Activated T-cell treated with anti-CD3 and anti-CD28 coated beads, Interleukin-2, amount 50 U/mL, for 4 hours (primary cell): ENCODE measurements around the gene HGFAC. TPM values are rescaled to one million over a fixed set of nuclear protein-coding genes. Genes with fewer than 3 reads are reported as not detected.

Experiments
- ATAC-seq, 2 donors: fragments of 200-7000 bp; cut with Tn5 transposase; one replicate each; pipeline ENCODE4 v1.10.0; 2021
- DNase-seq: peaks from one replicate; pipeline ENCODE4 v3.0.0-alpha.2; 2020
- H3K27me3 Mint-ChIP-seq: one replicate; pipeline ENCODE4 v1.8.0; 2021; ENCODE audit warnings: low read depth, mixed read lengths
- H3K36me3 Mint-ChIP-seq: one replicate; pipeline ENCODE4 v1.8.0; 2022; ENCODE audit warnings: mixed read lengths; ENCODE audit not compliant: insufficient read depth
- H3K4me1 Mint-ChIP-seq: one replicate; pipeline ENCODE4 v1.8.0; 2021; ENCODE audit warnings: low read depth, mixed read lengths
- H3K4me3 Mint-ChIP-seq: one replicate; pipeline ENCODE4 v1.8.0; 2021; ENCODE audit warnings: mild to moderate bottlenecking, moderate library complexity, mixed read lengths
- H3K9me3 Mint-ChIP-seq: one replicate; pipeline ENCODE4 v1.8.0; 2021; ENCODE audit warnings: mixed read lengths
- total RNA-seq, 3 donors: library from RNA; stranded (reverse); gene quantifications; one replicate each; pipeline ENCODE4 v1.2.1, GENCODE V29; 2021

Gene HGFAC
- total RNA-seq, 3 donors from 2014 or later = 0.11 TPM; not detected in 2

DNA sequence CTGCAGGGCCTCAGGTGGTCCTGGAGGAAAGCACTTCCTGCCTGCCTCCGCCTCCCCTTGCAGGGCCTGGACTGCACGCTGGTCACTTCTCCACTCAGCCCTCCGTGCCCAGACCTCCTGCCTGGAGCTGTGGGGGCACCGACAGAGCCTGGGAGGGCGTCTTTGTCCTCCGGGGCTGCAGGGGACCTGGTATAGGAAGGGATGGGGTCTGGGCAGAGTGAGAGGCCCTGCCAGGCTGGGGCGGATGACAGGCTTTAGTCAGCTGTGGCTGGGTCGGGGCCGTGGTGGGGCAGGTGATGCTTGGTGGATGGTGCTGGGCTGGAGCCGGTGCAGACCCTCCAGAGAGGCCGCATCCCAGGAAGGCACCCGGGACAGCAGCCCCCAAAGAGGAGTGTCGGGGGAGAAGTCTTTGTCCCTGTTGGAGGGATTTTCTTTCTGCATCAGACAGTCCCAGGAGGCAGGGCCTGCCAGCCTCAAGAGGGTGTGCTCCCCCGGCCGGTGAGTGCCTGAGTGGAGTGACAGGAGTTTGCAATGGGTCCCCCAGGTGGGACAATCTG, 22.7 kb downstream of the HGFAC start:
- Mint-ChIP-seq H3K27me3 (peaks cover 27% of the 10 kb centered on the region), H3K4me3 (no peak overlapping the region), H3K4me1 (no peaks in the 10 kb centered on the region), H3K9me3 (peaks cover 3% of the 10 kb centered on the region), H3K36me3 (no peaks in the 10 kb centered on the region)
- DNase-seq (no peak), ATAC-seq (no peak)

DNA sequence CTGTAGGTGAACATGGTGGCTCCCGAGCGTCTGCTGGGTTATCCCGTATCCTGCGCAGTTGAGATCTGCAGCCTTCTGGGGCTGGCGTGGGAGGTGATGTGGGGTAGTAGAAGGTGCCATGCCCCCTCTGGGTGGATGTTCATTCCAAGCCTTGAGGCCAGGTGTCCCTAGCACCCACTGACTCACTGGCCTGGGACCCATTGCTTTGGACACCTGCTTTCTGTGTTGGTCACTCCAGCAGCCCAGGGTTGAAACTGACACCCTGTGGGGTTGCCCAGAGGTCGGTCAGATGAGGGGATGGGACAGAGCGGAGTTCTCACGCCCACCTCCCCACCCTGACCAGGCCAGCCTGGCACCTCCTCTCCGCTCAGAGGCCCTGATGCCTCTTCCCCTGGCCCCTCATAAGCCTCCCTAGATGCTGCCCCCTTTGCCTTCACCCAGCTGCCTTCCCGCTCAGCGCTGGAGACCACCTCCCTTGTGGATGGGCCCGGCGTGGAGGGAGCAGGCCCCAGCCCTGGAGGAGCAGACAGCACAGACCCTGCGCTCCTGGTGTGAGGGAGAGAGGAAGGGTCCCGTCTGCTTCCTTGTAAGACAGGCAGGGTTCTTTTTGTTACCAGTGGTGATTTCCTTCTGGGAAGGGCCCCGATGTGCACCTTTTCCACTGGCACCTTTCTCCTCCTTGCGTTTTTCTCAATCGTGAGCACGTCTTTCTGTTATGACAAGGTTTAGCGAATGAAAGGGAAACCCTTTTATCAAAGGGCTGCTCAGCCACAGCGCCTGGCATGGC, 23.3 kb downstream of the HGFAC start:
- no peak for ATAC-seq
- H3K36me3 Mint-ChIP-seq = no peaks in the 10 kb centered on the region
- peaks cover 2% of the 10 kb centered on the region for H3K9me3 Mint-ChIP-seq
- H3K4me3 Mint-ChIP-seq = no peak overlapping the region
- H3K27me3 Mint-ChIP-seq = peaks cover 26% of the 10 kb centered on the region
- H3K4me1 Mint-ChIP-seq = no peaks in the 10 kb centered on the region
- DNase-seq = no peak

DNA sequence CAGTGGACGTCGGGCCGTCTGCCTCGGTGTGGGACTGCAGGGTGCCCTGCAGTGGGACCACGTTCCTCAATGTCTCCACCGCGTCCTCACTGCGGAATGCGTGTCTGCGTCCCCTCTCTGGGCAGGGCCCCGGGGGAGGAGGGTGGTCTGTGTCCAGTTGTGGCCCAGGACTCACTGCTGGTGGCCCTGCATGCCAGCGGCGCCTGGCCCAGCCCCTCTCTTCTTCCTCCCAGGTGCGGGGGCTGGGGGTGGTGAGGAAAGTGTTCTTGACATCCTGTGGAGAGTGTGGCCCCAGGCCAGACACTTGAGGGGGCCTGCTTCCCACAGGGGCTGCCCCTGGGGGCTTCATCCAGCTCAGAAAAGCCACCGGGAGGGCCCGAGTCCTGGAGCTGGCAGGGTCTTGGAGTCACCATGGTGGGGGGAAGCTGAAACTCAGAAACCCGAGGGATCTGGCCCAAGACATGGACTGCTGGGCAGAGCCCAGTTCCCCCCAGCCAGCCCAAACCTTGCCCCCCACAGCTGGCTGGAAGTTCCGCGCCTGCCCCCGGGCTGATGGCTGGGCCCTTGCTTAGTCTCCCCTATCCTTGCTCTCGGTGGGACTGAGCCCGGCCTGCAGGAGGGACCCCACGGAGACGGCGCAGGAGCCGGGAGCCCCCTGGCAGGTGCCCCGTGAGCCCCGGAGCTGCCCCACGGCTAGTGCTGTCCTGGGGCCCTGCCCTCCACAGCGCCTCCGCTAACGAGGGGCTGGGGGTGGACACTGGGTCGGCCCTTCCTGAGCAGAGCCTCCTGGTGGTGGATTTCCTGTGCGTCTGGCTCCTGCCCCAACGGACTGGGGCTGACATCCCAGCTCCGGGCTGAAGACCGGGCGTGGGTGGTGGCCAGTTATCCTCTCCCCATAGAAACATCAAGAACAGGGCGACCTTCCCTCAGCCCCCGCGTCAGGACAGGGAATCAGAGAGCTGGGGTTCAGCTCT, 24.2 kb downstream of the HGFAC start:
- no peaks in the 10 kb centered on the region for H3K9me3 Mint-ChIP-seq
- H3K4me1 Mint-ChIP-seq = no peaks in the 10 kb centered on the region
- ATAC-seq (no peak), DNase-seq (no peak)
- H3K4me3 Mint-ChIP-seq = no peak overlapping the region
- no peaks in the 10 kb centered on the region for H3K36me3 Mint-ChIP-seq
- H3K27me3 Mint-ChIP-seq = peaks cover 23% of the 10 kb centered on the region

DNA sequence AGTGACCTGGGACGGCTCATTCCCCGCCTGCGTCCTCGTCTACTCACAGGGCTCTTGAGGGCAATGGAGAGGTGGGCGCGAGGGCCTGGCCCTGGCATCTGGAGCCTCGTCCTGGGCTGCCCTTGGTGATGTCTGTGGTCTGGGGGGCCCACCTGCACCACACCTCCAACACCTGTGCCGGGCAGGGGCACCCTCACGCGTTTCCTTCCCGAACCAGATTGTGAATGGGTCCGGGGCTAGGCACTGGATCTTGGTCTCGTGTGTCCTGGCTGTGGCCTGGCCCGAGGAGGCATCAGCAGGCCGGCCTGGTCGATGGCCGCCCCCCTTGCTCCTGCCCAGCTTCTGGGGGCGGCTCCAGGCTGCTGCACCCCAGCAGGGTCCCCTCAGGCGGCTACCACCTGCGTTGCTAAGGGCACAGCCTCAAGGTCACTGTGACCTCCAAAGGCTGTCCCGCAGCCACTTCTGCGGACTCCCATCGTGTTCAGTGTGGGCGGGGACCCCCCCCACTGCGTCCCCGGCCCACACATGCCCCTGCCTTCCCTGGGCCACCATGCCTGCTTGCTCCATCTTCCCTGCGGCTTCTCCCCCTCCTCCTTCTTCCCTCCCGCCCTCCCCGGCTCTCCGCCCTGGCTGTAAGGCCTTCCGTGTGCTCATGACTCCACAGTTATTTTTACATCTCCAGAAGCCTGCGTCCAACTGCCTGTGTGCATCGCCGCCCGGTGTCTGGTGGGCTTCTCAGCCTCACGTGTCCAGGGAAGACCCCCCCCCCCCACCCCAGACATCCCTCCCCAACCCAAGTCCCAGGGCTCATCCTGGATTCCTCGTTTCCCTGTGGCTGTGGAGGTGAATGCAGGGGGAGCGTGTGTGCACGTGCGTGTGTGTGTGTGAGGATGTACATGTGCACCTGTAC, 25.2 kb downstream of the HGFAC start:
- Mint-ChIP-seq H3K9me3 (no peaks in the 10 kb centered on the region), H3K27me3 (peaks cover 22% of the 10 kb centered on the region), H3K4me1 (no peaks in the 10 kb centered on the region), H3K36me3 (no peaks in the 10 kb centered on the region), H3K4me3 (no peak overlapping the region)
- DNase-seq = no peak
- no peak for ATAC-seq

DNA sequence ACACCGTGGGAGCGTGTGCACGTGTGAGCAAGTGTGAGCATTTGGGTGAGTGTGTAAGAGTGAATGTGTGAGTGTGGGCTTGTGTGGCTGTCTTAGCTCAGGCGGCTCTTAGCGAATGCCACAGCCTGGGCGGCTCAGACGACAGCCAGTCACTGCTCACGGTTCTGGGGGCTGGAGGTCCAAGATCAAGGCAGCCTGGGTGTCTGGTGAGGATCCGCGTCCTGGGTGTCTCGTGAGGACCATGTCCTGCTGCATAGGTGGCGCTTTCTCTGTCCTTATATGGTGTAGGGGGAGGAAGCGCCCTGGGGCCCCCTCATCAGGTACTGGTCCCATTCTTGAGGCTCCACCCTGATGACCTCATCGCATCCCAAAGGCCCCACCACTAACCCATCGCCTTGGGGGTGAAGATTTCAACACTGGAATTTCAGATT, 25.8 kb downstream of the HGFAC start:
- no peak for ATAC-seq
- DNase-seq = no peak
- Mint-ChIP-seq H3K4me1 (no peaks in the 10 kb centered on the region), H3K9me3 (no peaks in the 10 kb centered on the region), H3K36me3 (no peaks in the 10 kb centered on the region), H3K4me3 (no peak overlapping the region), H3K27me3 (peaks cover 15% of the 10 kb centered on the region)

DNA sequence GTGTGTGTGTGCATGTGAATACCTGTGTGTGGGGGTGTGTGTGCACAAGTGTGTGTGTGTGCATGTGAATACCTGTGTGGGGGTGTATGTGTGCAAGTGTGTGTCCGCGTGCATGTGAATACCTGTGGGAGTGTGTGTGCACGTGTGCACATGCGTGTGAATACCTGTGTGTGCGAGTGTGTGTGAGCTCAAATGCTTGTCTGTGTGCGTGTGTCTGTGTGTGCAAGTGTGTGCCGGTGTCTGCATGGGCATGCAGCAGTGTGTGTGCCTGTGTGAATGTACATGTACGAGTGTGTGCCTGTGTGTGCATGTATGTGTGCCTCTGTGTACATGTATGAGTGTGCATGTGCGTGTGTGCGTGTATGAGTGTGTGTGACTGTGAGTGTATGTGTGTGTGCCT, 26.4 kb downstream of the HGFAC start:
- no peaks in the 10 kb centered on the region for H3K36me3 Mint-ChIP-seq
- no peak overlapping the region for H3K4me3 Mint-ChIP-seq
- DNase-seq (no peak), ATAC-seq (no peak)
- H3K27me3 Mint-ChIP-seq = peaks cover 13% of the 10 kb centered on the region
- H3K9me3 Mint-ChIP-seq = no peaks in the 10 kb centered on the region
- no peaks in the 10 kb centered on the region for H3K4me1 Mint-ChIP-seq

DNA sequence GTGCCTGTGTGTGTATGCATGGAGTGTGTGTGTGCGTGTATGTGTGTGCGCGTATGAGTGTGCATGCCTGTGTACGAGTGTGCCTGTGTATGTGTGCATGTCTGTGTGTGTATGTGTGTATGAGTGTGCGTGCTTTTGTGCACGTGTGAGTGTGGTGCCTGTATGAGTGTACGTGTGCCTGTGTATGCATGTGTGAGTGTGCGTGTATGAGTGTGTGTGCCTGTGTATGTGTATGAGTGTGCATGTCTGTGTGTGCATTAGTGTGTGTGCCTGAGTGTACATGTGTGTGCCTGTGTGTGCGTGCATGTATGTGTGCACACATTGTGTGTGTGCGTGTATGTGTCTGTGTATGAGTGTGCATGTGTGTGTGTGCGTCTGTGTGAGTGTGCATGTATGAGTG, 27.0 kb downstream of the HGFAC start:
- no peaks in the 10 kb centered on the region for H3K9me3 Mint-ChIP-seq
- DNase-seq (no peak), ATAC-seq (no peak)
- no peaks in the 10 kb centered on the region for H3K4me1 Mint-ChIP-seq
- H3K27me3 Mint-ChIP-seq = peaks cover 13% of the 10 kb centered on the region
- H3K36me3 Mint-ChIP-seq = no peaks in the 10 kb centered on the region
- no peak overlapping the region for H3K4me3 Mint-ChIP-seq

DNA sequence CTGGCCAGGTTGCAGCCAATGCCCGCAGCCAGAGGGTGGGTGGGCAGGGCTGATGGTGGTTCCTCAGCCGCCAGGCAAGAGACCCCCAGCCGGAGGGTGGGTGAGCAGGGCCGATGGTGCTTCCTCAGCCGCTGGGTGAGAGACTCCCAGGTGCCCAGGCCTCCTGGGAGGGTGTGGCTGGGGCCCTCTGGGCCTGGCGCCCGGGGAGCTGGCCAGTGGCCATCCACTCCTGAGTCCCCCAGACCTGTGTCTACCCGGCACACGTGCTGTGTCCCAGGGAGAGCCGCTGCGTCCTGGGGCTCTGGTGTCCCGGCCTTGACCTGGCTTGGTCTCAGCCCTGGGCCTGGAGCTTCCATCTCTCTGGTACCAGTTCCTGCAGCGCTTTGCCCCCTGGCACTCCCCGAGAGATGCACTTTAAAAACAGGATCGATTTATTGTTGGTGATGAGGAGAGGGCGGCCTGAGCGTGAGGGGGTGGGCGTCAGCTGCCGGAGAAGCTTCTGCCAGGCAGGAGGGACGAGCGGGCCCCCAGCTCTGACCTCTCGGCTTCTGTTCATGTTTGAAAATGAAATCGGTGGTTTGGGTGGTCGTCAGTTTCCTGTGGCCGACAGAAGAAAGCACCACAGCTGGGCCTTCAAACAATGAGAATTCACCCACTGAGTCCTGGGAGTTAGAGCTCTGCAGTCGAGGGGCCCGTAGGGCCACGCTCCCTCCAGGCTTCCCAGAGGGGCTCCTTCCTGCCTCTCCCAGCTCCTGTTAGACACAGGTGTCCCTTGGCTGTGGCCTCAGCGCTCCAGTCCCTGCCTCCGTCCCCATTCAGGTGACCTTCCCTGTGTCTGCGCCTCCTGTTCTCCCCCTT, 27.8 kb downstream of the HGFAC start:
- H3K4me3 Mint-ChIP-seq = no peak overlapping the region
- DNase-seq (no peak), ATAC-seq (no peak)
- no peaks in the 10 kb centered on the region for H3K4me1 Mint-ChIP-seq
- no peaks in the 10 kb centered on the region for H3K36me3 Mint-ChIP-seq
- H3K27me3 Mint-ChIP-seq = peaks cover 11% of the 10 kb centered on the region
- H3K9me3 Mint-ChIP-seq = no peaks in the 10 kb centered on the region

DNA sequence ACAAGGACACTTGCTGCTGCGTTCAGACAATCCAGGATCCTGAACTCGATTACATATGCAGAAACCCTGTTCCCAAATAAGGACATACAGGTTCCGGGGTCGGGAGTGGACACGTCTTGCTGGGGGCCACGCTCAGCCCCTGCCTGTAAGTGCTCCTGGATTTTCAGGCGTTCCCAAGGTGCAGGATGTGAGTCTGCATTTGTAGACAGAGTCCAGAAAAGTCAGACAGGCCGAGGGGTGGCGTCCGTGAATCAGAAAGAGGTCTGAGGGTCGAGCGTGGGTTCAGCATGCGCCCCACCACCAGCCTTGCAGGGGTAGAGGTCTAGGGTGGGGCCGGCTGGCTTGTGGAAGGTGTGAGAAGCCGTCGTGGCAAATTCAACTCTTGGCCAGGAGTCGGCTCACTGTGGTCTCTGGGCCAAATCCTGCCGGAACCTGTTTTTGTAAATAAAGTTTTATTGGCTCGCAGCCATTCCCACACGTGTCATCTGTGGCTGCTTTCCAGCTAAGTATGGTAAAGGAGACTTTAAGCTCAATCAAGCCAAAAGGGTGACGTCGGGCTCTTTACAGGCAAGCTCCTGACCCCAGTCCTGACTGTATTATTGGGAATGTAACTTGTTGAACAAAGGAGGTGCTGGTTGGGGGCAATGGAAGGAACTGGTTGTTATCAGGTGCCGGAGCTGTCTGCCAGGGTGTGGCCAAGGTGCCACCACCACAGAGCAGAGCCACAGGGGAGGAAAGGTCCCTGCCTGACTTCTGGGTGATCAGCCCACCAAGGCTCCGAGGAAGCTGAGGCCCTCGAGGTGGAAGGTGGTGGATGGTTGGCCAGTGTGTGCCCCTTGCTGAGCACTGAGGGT, 28.7 kb downstream of the HGFAC start:
- DNase-seq (no peak), ATAC-seq (no peak)
- no peak overlapping the region for H3K4me3 Mint-ChIP-seq
- no peaks in the 10 kb centered on the region for H3K9me3 Mint-ChIP-seq
- H3K4me1 Mint-ChIP-seq = no peaks in the 10 kb centered on the region
- H3K27me3 Mint-ChIP-seq = peaks cover 2% of the 10 kb centered on the region
- H3K36me3 Mint-ChIP-seq = no peaks in the 10 kb centered on the region

DNA sequence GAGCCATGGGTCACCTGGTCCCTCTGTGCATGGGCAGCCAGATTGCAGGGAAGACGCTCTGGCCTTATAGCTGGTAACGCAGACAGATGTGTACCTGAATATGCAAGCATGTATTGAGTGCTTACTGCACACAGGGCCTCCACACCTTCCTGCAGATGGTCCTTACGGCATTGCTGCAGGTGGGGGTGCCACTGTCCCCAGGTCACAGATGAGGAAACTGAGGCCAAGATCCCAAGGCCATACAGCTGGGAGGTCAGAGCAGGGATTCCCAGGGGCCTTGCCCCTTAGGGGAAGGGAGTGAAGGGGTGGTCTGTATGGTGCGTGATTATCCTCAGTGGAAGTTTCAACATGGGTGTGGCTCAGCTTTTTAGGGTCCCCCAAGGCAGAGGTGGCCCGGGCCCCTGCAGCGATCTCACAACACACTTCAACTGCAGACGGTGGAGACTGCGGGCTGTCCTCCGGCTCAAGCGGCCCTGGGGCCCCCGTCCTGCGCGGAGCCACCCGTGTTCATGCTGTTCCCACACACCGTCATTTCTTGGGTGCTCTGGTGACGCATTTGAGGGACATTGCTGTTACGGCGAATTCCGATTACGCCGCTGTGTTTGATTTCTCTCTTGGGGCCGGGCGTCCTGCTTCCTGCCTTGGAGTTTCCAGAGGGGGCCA, 29.5 kb downstream of the HGFAC start:
- DNase-seq (no peak), ATAC-seq (no peak)
- Mint-ChIP-seq H3K36me3 (no peaks in the 10 kb centered on the region), H3K27me3 (peaks cover under 1% of the 10 kb centered on the region), H3K9me3 (no peaks in the 10 kb centered on the region), H3K4me1 (no peaks in the 10 kb centered on the region), H3K4me3 (no peak overlapping the region)

DNA sequence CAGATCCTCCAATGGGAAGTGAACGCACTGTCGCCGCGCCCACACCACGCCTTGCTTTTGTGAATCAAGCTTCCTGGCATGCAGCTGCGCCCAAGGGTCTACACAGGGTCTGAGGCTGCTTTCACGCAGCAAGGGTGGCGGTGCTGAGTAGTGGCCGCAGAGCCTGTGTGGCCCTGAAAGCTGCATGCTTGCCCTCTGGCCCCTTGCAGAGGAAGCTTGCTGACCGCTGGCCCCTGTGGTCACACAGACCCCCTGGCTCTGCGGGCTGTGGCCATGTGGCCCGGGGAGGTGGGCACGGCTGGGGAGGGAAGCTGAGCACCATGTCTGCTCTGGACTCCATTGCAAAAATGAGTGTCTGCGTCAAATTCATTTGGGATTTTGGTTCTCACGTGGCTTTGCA, 30.1 kb downstream of the HGFAC start:
- no peak overlapping the region for H3K4me3 Mint-ChIP-seq
- no peak for ATAC-seq
- H3K36me3 Mint-ChIP-seq = no peaks in the 10 kb centered on the region
- no peaks in the 10 kb centered on the region for H3K9me3 Mint-ChIP-seq
- peaks cover 5% of the 10 kb centered on the region for H3K27me3 Mint-ChIP-seq
- DNase-seq = no peak
- H3K4me1 Mint-ChIP-seq = no peaks in the 10 kb centered on the region
